Measurements from ENCODE around the gene LGALS16.
"Not testable (repeated sequence)": the region's sequence is repeated elsewhere in the genome, so short reads cannot be mapped to it uniquely, and the experiment has no call there.

Gene LGALS16

DNA sequence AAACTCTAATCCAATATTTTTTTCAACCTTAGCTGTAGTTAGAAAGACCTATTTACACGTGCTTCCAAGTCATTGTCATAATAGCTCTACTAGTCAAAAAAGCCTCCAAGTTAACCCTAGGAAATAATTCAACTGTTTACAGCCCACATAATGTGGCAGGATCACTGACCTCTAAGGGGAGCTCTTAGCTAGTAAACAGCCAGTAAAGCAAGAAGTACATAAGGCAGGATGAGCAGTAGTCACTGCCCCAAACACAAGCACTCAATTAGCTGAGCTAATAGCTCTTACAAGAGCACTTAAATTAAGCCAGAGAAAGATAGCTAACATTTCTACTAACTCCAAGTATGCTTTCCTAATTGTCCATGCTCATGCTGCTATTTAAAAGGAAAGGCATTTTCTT lies 18.1 kb downstream of the LGALS16 start:
- not testable (repeated sequence) for H3K9me3 ChIP-seq (ENCODE audit: control insufficient read depth in 1 of 2, low read length in 2 of 2); H3K4me1 ChIP-seq (ENCODE audit: control insufficient read depth in 1 of 2, insufficient read depth in 2 of 2, low read length in 2 of 2); H3K36me3 ChIP-seq (ENCODE audit: control insufficient read depth in 1 of 2, insufficient read depth in 2 of 2, low read length in 2 of 2); H3K4me3 ChIP-seq (ENCODE audit: low read depth in 1 of 2, low read length in 2 of 2); H3K9ac ChIP-seq (ENCODE audit: low read depth in 1 of 2, low read length in 2 of 2); H3K27me3 ChIP-seq (ENCODE audit: control insufficient read depth in 1 of 2, insufficient read depth in 2 of 2, low read length in 2 of 2); H3K27ac ChIP-seq (ENCODE audit: low read depth, low read length)

DNA sequence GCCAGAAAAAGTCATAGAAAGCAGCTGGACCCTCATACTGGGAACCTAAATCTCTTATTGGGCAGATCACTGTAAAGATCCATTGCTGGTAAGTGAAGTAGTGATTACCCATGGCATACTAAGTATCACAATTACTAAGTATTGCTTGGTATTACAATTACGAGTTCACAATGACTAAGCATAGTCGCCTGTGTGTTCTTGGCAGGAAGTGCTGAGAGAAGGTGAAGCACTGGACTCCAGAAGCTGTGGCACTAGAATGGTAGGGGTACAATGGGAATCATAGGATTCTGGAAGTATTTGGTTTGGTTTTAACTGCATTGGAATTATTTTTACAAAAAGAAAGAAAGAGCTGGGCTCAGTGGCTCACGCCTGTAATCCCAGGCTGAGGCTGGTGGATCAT lies 20.3 kb downstream of the LGALS16 start:
- H3K27ac ChIP-seq (ENCODE audit: low read depth, low read length), result no peak overlapping the region
- peaks cover 0 to 3% of the 10 kb centered on the region in 2 donors for H3K27me3 ChIP-seq (ENCODE audit: control insufficient read depth in 1 of 2, insufficient read depth in 2 of 2, low read length in 2 of 2)
- no peaks in the 10 kb centered on the region for H3K36me3 ChIP-seq (ENCODE audit: control insufficient read depth in 1 of 2, insufficient read depth in 2 of 2, low read length in 2 of 2)
- peaks cover 9 to 13% of the 10 kb centered on the region in 2 donors for H3K4me1 ChIP-seq (ENCODE audit: control insufficient read depth in 1 of 2, insufficient read depth in 2 of 2, low read length in 2 of 2)
- H3K9me3 ChIP-seq (ENCODE audit: control insufficient read depth in 1 of 2, low read length in 2 of 2), result no peaks in the 10 kb centered on the region
- no peak overlapping the region for H3K4me3 ChIP-seq (ENCODE audit: low read depth in 1 of 2, low read length in 2 of 2)
- no peak overlapping the region for H3K9ac ChIP-seq (ENCODE audit: low read depth in 1 of 2, low read length in 2 of 2)

DNA sequence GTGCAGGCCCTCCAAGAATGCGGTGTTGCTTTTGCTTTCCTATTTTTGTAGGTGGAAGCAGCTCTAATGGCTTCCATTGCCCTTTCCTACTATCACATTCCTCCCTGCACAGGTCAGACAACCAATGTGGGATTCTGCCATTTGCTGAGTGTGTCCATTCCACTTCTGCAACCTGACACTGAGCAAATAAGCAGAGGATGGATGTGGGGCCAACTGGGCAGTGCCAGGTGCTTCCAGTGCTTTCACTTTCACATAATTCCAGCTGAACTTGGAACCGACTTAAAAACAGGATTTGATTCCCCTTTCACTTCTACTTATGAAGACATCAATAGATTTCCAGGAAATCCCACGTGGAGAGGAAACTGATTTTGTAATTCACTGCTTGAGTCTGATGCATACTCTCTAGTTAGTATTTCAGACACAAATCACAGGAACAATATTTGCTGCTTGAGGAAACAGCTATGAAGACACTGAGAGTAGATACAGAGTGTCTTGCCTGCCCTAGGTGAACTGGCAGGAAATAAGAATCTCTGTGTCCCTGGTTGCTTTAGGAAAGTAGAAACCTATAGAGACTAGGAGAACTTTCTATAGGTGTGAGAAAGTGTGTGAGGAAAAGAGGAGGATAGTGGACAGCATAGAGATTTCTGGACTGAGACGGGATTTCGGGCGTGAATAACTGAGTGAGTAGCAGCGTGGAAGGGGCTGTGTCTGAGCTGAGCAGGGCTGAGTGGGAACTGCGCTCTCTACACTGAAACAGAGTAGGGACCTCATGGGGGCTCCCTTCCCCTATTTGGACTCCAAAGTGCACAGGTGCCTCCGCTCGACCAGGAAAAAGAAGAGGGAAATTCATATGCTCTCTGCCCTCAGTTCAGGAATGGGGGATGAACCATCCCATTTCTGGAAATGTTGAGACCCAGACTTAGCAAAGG lies 22.5 kb downstream of the LGALS16 start:
- no peak overlapping the region for H3K4me3 ChIP-seq (ENCODE audit: low read depth in 1 of 2, low read length in 2 of 2)
- no peaks in the 10 kb centered on the region for H3K9me3 ChIP-seq (ENCODE audit: control insufficient read depth in 1 of 2, low read length in 2 of 2)
- H3K27ac ChIP-seq (ENCODE audit: low read depth, low read length), result no peak overlapping the region
- no peak overlapping the region for H3K9ac ChIP-seq (ENCODE audit: low read depth in 1 of 2, low read length in 2 of 2)
- no peaks in the 10 kb centered on the region for H3K36me3 ChIP-seq (ENCODE audit: control insufficient read depth in 1 of 2, insufficient read depth in 2 of 2, low read length in 2 of 2)
- peaks cover 0 to 3% of the 10 kb centered on the region in 2 donors for H3K27me3 ChIP-seq (ENCODE audit: control insufficient read depth in 1 of 2, insufficient read depth in 2 of 2, low read length in 2 of 2)
- H3K4me1 ChIP-seq (ENCODE audit: control insufficient read depth in 1 of 2, insufficient read depth in 2 of 2, low read length in 2 of 2), result peaks cover 9 to 13% of the 10 kb centered on the region in 2 donors

DNA sequence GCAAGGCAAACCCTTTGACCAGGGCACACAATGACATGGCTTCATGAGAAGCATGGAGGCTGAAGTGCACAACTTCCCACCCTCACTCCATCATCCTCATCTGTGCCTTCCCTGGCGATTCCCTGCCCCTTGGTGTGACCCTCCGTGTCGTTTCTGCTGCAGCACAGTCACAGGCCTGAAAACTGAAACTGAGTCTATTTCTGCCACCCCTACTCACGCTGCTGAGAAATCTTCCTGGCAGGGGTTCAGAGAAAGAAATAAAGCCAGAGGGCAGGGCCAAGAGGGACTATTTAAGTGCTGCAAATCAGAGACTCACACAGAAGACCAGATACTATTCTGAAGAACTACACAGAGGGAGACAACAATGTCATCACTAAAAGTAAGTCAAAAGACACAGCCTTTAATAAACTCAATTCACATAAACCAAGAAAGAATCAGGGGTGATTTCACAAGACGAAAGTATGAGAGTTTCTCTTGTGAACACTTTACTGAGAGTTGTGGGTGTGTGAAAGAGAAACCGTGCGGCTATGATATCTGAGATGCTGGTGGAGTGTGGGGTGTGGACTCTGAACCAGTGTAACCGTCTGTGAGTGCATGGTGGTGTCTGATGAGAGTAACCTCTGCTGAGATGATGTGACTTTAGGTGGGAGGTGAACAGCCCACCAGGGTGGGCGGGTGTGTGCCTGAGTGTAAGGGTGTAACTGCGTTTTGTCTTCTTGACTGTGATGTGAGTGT lies 23.5 kb downstream of the LGALS16 start:
- Histone ChIP-seq H3K27me3 (ENCODE audit: control insufficient read depth in 1 of 2, insufficient read depth in 2 of 2, low read length in 2 of 2) (peaks cover 0 to 3% of the 10 kb centered on the region in 2 donors), H3K9me3 (ENCODE audit: control insufficient read depth in 1 of 2, low read length in 2 of 2) (no peaks in the 10 kb centered on the region), H3K4me1 (ENCODE audit: control insufficient read depth in 1 of 2, insufficient read depth in 2 of 2, low read length in 2 of 2) (peaks cover 9 to 13% of the 10 kb centered on the region in 2 donors), H3K9ac (ENCODE audit: low read depth in 1 of 2, low read length in 2 of 2) (no peak overlapping the region), H3K27ac (ENCODE audit: low read depth, low read length) (no peak overlapping the region), H3K4me3 (ENCODE audit: low read depth in 1 of 2, low read length in 2 of 2) (no peak overlapping the region), H3K36me3 (ENCODE audit: control insufficient read depth in 1 of 2, insufficient read depth in 2 of 2, low read length in 2 of 2) (no peaks in the 10 kb centered on the region)

DNA sequence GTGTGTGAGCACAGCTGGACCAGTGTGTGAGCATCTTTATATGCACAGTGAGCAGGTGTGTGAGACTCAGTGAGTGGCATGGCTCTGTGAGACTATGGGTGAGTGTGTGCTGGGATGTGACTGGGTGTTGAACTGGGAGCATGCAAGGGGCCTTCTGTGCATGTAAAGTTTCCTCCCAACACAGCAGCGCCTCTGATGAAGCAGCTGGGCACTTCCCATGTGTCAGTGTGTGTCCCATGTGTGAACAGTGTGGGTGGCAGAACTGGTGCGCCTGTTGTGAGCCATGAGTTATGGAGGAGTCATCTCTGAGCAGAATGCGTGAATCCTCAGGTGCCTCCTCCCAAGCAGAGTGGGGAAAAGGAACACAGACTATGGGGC lies 24.1 kb downstream of the LGALS16 start:
- Histone ChIP-seq H3K4me3 (ENCODE audit: low read depth in 1 of 2, low read length in 2 of 2) (no peak overlapping the region), H3K27ac (ENCODE audit: low read depth, low read length) (no peak overlapping the region), H3K9ac (ENCODE audit: low read depth in 1 of 2, low read length in 2 of 2) (no peak overlapping the region)

DNA sequence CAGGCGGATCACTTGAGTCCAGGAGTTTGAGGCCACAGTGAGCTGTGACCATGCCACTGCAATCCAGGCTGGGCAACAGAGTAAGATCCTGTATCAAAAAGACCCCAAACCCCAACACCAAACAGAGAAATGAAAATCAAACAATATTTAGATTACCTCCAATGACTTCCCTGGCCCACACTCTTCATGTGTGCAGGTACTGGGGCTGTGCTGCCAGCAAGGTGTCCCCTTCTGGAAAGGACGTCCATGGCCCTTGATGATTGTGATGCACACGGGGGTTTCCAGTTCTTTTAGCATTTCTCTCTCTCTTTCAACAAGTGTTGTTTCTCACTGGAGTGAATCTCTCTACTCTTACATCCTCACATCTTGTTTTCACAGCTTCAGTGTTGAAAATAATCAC lies 24.9 kb downstream of the LGALS16 start:
- H3K4me1 ChIP-seq (ENCODE audit: control insufficient read depth in 1 of 2, insufficient read depth in 2 of 2, low read length in 2 of 2), result peaks cover 9 to 13% of the 10 kb centered on the region in 2 donors
- no peaks in the 10 kb centered on the region for H3K27me3 ChIP-seq (ENCODE audit: control insufficient read depth in 1 of 2, insufficient read depth in 2 of 2, low read length in 2 of 2)
- no peak overlapping the region for H3K9ac ChIP-seq (ENCODE audit: low read depth in 1 of 2, low read length in 2 of 2)
- no peaks in the 10 kb centered on the region for H3K9me3 ChIP-seq (ENCODE audit: control insufficient read depth in 1 of 2, low read length in 2 of 2)
- H3K36me3 ChIP-seq (ENCODE audit: control insufficient read depth in 1 of 2, insufficient read depth in 2 of 2, low read length in 2 of 2), result no peaks in the 10 kb centered on the region
- no peak overlapping the region for H3K27ac ChIP-seq (ENCODE audit: low read depth, low read length)
- H3K4me3 ChIP-seq (ENCODE audit: low read depth in 1 of 2, low read length in 2 of 2), result no peak overlapping the region

More for the DNA sequence above, 24.1 kb downstream of the LGALS16 start:
- Histone ChIP-seq H3K36me3 (ENCODE audit: control insufficient read depth in 1 of 2, insufficient read depth in 2 of 2, low read length in 2 of 2) (no peaks in the 10 kb centered on the region), H3K27me3 (ENCODE audit: control insufficient read depth in 1 of 2, insufficient read depth in 2 of 2, low read length in 2 of 2) (peaks cover 0 to 3% of the 10 kb centered on the region in 2 donors), H3K9me3 (ENCODE audit: control insufficient read depth in 1 of 2, low read length in 2 of 2) (no peaks in the 10 kb centered on the region), H3K4me1 (ENCODE audit: control insufficient read depth in 1 of 2, insufficient read depth in 2 of 2, low read length in 2 of 2) (peaks cover 9 to 13% of the 10 kb centered on the region in 2 donors)

DNA sequence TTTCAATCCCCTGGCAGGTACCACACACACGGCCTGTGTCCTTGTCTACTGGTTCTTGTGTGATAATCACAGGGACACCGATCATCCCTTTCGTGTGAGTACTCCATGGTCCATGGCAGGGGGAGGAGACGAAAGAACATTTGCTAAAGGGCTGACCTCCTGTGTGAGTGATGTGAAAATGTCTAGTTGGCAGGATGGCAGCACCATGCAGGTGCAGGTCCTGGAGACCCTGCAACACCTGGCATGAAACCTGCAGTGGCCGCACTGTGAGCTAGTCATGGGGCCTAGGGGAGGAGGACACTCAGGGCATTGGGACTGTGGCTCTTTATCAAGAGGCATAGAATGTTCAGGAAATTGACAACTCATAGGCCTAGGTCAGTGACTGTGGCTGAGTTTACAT lies 25.7 kb downstream of the LGALS16 start:
- H3K4me1 ChIP-seq (ENCODE audit: control insufficient read depth in 1 of 2, insufficient read depth in 2 of 2, low read length in 2 of 2), result peaks cover 9 to 13% of the 10 kb centered on the region in 2 donors
- H3K9ac ChIP-seq (ENCODE audit: low read depth in 1 of 2, low read length in 2 of 2), result no peak overlapping the region

DNA sequence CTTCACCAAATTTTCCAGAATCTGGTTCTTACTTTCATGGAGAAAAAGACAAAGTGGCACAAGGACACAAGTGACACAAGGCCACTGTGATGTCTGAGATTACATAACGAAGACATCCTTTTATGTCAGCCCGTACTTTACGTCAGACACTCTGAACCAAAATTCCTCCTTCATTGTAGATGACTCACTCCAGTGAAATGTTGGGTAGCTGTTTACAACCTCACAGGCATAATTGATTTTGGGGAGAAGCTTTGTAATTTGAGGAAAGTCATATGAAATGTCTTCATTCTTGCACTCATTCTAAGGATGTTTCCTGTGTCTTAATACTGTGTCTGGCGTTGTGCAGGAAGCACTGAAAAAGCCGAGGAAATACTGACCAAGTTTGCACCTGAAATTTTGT lies 28.6 kb downstream of the LGALS16 start:
- H3K36me3 ChIP-seq (ENCODE audit: control insufficient read depth in 1 of 2, insufficient read depth in 2 of 2, low read length in 2 of 2), result no peaks in the 10 kb centered on the region

More for the DNA sequence above, 25.7 kb downstream of the LGALS16 start:
- no peaks in the 10 kb centered on the region for H3K9me3 ChIP-seq (ENCODE audit: control insufficient read depth in 1 of 2, low read length in 2 of 2)
- no peak overlapping the region for H3K27ac ChIP-seq (ENCODE audit: low read depth, low read length)
- no peaks in the 10 kb centered on the region for H3K27me3 ChIP-seq (ENCODE audit: control insufficient read depth in 1 of 2, insufficient read depth in 2 of 2, low read length in 2 of 2)
- no peaks in the 10 kb centered on the region for H3K36me3 ChIP-seq (ENCODE audit: control insufficient read depth in 1 of 2, insufficient read depth in 2 of 2, low read length in 2 of 2)
- no peak overlapping the region for H3K4me3 ChIP-seq (ENCODE audit: low read depth in 1 of 2, low read length in 2 of 2)

DNA sequence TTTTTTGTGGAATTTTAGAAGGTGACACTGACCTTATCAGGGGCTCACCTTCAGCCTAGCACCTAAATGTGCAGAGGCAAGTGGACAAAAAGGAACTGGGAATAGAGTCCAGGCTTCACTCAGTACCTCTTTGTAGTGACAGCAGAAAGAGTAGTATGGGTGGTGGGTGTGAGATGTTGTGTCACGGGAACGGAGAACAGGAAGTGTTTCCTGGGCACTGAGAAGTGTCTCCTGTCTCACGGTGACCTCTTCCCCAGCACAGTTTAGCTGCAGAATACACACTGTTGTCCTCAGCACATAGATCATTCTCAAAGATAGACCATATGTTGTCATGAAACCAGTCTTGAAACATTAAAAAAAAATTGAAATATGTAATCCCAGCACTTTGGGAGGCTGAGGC lies 31.0 kb downstream of the LGALS16 start:
- H3K4me3 ChIP-seq (ENCODE audit: low read depth in 1 of 2, low read length in 2 of 2), result no peak overlapping the region
- H3K27ac ChIP-seq (ENCODE audit: low read depth, low read length), result no peak overlapping the region
- H3K9ac ChIP-seq (ENCODE audit: low read depth in 1 of 2, low read length in 2 of 2), result no peak overlapping the region
- no peaks in the 10 kb centered on the region for H3K27me3 ChIP-seq (ENCODE audit: control insufficient read depth in 1 of 2, insufficient read depth in 2 of 2, low read length in 2 of 2)
- no peaks in the 10 kb centered on the region for H3K9me3 ChIP-seq (ENCODE audit: control insufficient read depth in 1 of 2, low read length in 2 of 2)
- no peaks in the 10 kb centered on the region for H3K4me1 ChIP-seq (ENCODE audit: control insufficient read depth in 1 of 2, insufficient read depth in 2 of 2, low read length in 2 of 2)
- no peaks in the 10 kb centered on the region for H3K36me3 ChIP-seq (ENCODE audit: control insufficient read depth in 1 of 2, insufficient read depth in 2 of 2, low read length in 2 of 2)

More for the DNA sequence above, 28.6 kb downstream of the LGALS16 start:
- Histone ChIP-seq H3K9ac (ENCODE audit: low read depth in 1 of 2, low read length in 2 of 2) (no peak overlapping the region), H3K4me1 (ENCODE audit: control insufficient read depth in 1 of 2, insufficient read depth in 2 of 2, low read length in 2 of 2) (peaks cover 0 to 5% of the 10 kb centered on the region in 2 donors), H3K9me3 (ENCODE audit: control insufficient read depth in 1 of 2, low read length in 2 of 2) (no peaks in the 10 kb centered on the region), H3K27ac (ENCODE audit: low read depth, low read length) (no peak overlapping the region), H3K27me3 (ENCODE audit: control insufficient read depth in 1 of 2, insufficient read depth in 2 of 2, low read length in 2 of 2) (no peaks in the 10 kb centered on the region), H3K4me3 (ENCODE audit: low read depth in 1 of 2, low read length in 2 of 2) (no peak overlapping the region)

DNA sequence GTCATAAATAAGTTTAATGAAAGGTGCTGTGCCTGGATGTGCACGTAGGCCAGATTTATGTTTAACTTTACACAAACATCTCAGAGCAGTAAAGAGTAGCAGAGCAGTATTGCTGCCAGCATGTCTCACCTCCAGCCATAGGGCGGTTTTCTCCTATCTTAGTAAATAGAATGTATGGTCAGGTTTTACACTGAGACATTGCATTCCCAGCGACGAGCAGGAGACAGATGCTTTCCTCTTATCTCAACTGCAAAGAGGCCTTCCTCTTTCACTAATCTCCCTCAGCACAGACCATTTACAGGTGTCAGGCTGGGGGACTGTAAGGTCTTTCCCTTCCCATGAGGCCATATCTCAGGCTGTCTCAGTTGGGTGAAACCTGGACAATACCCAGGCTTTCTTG lies 32.9 kb downstream of the LGALS16 start:
- not testable (repeated sequence) for H3K4me1 ChIP-seq (ENCODE audit: control insufficient read depth in 1 of 2, insufficient read depth in 2 of 2, low read length in 2 of 2); H3K36me3 ChIP-seq (ENCODE audit: control insufficient read depth in 1 of 2, insufficient read depth in 2 of 2, low read length in 2 of 2)

More for the DNA sequence above, 32.9 kb downstream of the LGALS16 start:
- not testable (repeated sequence) for H3K9ac ChIP-seq (ENCODE audit: low read depth in 1 of 2, low read length in 2 of 2); H3K27ac ChIP-seq (ENCODE audit: low read depth, low read length); H3K4me3 ChIP-seq (ENCODE audit: low read depth in 1 of 2, low read length in 2 of 2); H3K9me3 ChIP-seq (ENCODE audit: control insufficient read depth in 1 of 2, low read length in 2 of 2); H3K27me3 ChIP-seq (ENCODE audit: control insufficient read depth in 1 of 2, insufficient read depth in 2 of 2, low read length in 2 of 2)

All from duodenal mucosa (tissue), 2 donors.